Measurements from ENCODE around the gene MYO1B.

The MYO1B gene

GRCh38 chr2:191474464-191474863 is 229.3 kb downstream of the MYO1B start:
- H3K27me3 ChIP-seq (ENCODE audit: low read depth, low read length) = no peaks in the 10 kb centered on the region
- no peak overlapping the region for H3K4me3 ChIP-seq (ENCODE audit: low read depth in 1 of 2, low read length in 2 of 2)
- H3K27ac ChIP-seq (ENCODE audit: low read length) = no peak overlapping the region
- no peaks in the 10 kb centered on the region for H3K9me3 ChIP-seq (ENCODE audit: control insufficient read depth in 1 of 2, low read length in 2 of 2)
- no peaks in the 10 kb centered on the region for H3K4me1 ChIP-seq (ENCODE audit: control insufficient read depth in 1 of 2, insufficient read depth in 2 of 2, low read length in 2 of 2)
- H3K36me3 ChIP-seq (ENCODE audit: control insufficient read depth in 1 of 2, insufficient read depth in 2 of 2, low read length in 2 of 2) = no peaks in the 10 kb centered on the region

All from muscle layer of duodenum (tissue), 2 donors.